CD4-positive, alpha-beta T cell treated with Interleukin-6 for 4 hours (primary cell): ENCODE measurements around the gene CD19.

Source experiments
- DNase-seq: peaks from one replicate; pipeline ENCODE4 v3.0.0-alpha.2; 2020; ENCODE audit warnings: mixed read lengths

CD19 gene

GRCh38 chr16:28983644-28984043, 51.9 kb downstream of the CD19 start:
- no peak for DNase-seq

- peak; percentile 22 for DNase-seq
Measured at GRCh38 chr16:28984091-28984490, 52.3 kb downstream of the CD19 start.

GRCh38 chr16:28984619-28985135, 52.9 kb downstream of the CD19 start, which contains the start of gene LAT:
Gene LAT, plus strand, starts transcription at chr16:28985052. Its CDS starts 366 bp downstream, at chr16:28985418.
- peak; percentile 93 for DNase-seq

GRCh38 chr16:28985211-28986041, 53.7 kb downstream of the CD19 start:
- peak; percentile 56 for DNase-seq

GRCh38 chr16:28986046-28986445, 54.3 kb downstream of the CD19 start:
- peak; percentile 61 for DNase-seq

GRCh38 chr16:28986492-28986891, 54.7 kb downstream of the CD19 start:
- DNase-seq: peak; percentile 51

- no peak for DNase-seq
Measured at GRCh38 chr16:28987170-28987853, 55.5 kb downstream of the CD19 start.
